Sigmoid colon (tissue), 3 donors: ENCODE data around the gene KRTAP10-4.

Experiments
- POLR2A ChIP-seq, 2 donors: fragments of 450-650 bp; IDR thresholded peaks; one replicate each; pipeline ENCODE4 v1.6.1; 2016; ENCODE audit warnings: antibody characterized with exemption in 2 of 2, mild to moderate bottlenecking in 2 of 2, moderate library complexity in 2 of 2
- TF ChIP-seq, protein P1 (sequence below), 4 experiments: fragments of 450-650 bp in 3 of 4; fragments of 200-600 bp in 1 of 4; IDR thresholded peaks; one replicate each; pipeline ENCODE4 v1.5.1; 2016 to 2019; ENCODE audit warnings: antibody characterized with exemption in 4 of 4, mild to moderate bottlenecking in 3 of 4, moderate library complexity in 2 of 4

DNA sequence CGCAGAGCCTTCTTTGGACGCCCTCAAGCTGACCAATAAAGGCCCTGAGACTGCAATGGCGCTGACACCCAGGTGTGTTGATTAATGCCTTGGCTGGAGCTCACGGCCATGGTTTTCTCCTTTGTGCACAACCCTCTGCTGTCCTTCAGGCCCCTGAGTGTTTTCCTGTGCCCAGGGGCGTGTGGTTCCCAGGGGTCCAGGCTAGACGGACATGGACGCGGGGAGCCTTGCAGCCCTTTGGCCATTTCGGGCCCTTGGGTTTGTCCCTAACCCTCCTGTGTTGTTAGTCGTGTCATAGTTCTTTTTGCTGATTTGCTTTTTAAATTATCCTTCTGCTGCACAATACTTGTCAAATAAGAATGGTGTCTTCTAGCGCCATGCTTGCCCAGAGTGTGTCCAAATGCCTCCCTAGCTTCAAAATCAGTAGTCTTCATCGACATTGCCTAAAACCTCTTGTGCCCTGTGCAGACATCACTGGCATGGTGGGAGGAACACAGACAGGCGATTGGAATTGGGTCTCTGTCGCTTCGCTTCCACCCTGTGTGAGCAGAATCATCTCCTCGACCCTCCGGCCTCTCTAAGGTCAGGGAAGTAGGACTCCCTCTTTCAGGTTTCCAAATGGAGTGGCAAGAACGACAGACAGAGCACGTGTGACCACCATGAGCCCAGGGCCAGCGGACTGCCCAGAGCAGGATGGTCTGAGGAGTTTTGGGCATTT lies 1.9 kb downstream of the KRTAP10-4 start:
- TF ChIP-seq, protein P1, sequence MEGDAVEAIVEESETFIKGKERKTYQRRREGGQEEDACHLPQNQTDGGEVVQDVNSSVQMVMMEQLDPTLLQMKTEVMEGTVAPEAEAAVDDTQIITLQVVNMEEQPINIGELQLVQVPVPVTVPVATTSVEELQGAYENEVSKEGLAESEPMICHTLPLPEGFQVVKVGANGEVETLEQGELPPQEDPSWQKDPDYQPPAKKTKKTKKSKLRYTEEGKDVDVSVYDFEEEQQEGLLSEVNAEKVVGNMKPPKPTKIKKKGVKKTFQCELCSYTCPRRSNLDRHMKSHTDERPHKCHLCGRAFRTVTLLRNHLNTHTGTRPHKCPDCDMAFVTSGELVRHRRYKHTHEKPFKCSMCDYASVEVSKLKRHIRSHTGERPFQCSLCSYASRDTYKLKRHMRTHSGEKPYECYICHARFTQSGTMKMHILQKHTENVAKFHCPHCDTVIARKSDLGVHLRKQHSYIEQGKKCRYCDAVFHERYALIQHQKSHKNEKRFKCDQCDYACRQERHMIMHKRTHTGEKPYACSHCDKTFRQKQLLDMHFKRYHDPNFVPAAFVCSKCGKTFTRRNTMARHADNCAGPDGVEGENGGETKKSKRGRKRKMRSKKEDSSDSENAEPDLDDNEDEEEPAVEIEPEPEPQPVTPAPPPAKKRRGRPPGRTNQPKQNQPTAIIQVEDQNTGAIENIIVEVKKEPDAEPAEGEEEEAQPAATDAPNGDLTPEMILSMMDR (IDR thresholded peaks at IDR 0.05), result no peak
- TF ChIP-seq POLR2A (IDR thresholded peaks at IDR 0.05), result no peak
